PC-3 (cell line): ENCODE measurements around the gene SPC25. TPM values are rescaled to one million over a fixed set of nuclear protein-coding genes. Genes with fewer than 3 reads are reported as not detected.

ENCODE experiments used
- ATAC-seq: fragments of 200-7000 bp; cut with Tn5 transposase; 2 replicates; pipeline ENCODE4 v1.9.1; 2020; ENCODE audit warnings: mild to moderate bottlenecking, moderate library complexity
- BruUV-seq: library from RNA; stranded (reverse); fragments of 400-500 nt; replicated peaks from 2 replicates; lab custom pipeline; 2021; lab: Mats Ljungman, UMichigan
- CTCF ChIA-PET: fragments of 300-600 bp; sonication (Branson Sonifier 250); formaldehyde crosslinking; loops from one replicate; lab custom pipeline; 2022; ENCODE audit warnings: antibody characterized with exemption; lab: Charles Lee
- POLR2A ChIA-PET: fragments of 300-600 bp; sonication (Branson Sonifier 250); formaldehyde crosslinking; loops from one replicate; lab custom pipeline; 2022; ENCODE audit warnings: antibody characterized with exemption; ENCODE audit not compliant: unreplicated experiment; lab: Charles Lee
- DNase-seq: peaks from one replicate; pipeline ENCODE4 v3.0.0-alpha.2; 2015
- H2AFZ ChIP-seq: fragments of 300-600 bp; sonication (generic); 2 replicates; pipeline ENCODE4 v1.6.0; 2016; ENCODE audit warnings: antibody characterized with exemption, low read length
- H3F3A ChIP-seq: fragments of 300-600 bp; sonication (generic); one replicate; pipeline ENCODE4 v1.6.0; 2017; ENCODE audit warnings: antibody characterized with exemption, low read length, control low read depth, mild to moderate bottlenecking; ENCODE audit not compliant: unreplicated experiment
- H3K27ac ChIP-seq: fragments of 300-600 bp; sonication (generic); 2 replicates; pipeline ENCODE4 v1.5.1; 2016; ENCODE audit warnings: mild to moderate bottlenecking, low read length
- H3K27me3 ChIP-seq: fragments of 300-600 bp; sonication (generic); 2 replicates; pipeline ENCODE4 v1.6.1; 2016; ENCODE audit warnings: low read length, mixed read lengths
- H3K36me3 ChIP-seq: fragments of 300-600 bp; sonication (generic); 2 replicates; pipeline ENCODE4 v1.6.1; 2016; ENCODE audit warnings: low read depth, mixed run types, low read length, mixed read lengths
- H3K4me1 ChIP-seq: fragments of 300-600 bp; sonication (generic); 2 replicates; pipeline ENCODE4 v1.5.1; 2016; ENCODE audit warnings: low read length; ENCODE audit not compliant: insufficient read depth
- H3K4me2 ChIP-seq: fragments of 300-600 bp; sonication (generic); 2 replicates; pipeline ENCODE4 v1.6.0; 2016; ENCODE audit warnings: low read length
- H3K4me3 ChIP-seq: fragments of 300-600 bp; sonication (generic); 2 replicates; pipeline ENCODE4 v1.5.1; 2016; ENCODE audit warnings: mild to moderate bottlenecking, low read length, mixed read lengths
- H3K79me2 ChIP-seq: fragments of 300-600 bp; sonication (generic); 2 replicates; pipeline ENCODE4 v1.6.1; 2017; ENCODE audit warnings: low read length, mixed read lengths
- H3K9ac ChIP-seq: fragments of 300-600 bp; sonication (generic); 2 replicates; pipeline ENCODE4 v1.6.0; 2016; ENCODE audit warnings: mild to moderate bottlenecking, low read length
- H3K9me2 ChIP-seq: fragments of 300-600 bp; sonication (generic); replicated peaks from 2 replicates; pipeline ENCODE4 v1.6.1; 2016; ENCODE audit warnings: mixed run types, low read length, mixed read lengths
- H3K9me3 ChIP-seq: fragments of 300-600 bp; sonication (generic); 2 replicates; pipeline ENCODE4 v1.6.1; 2016; ENCODE audit warnings: low read length, mixed read lengths
- H4K20me1 ChIP-seq: fragments of 300-600 bp; sonication (generic); 2 replicates; pipeline ENCODE4 v1.6.1; 2016; ENCODE audit warnings: low read length, mixed read lengths
- CTCF ChIP-seq: fragments of 300-600 bp; sonication (generic); conservative IDR thresholded peaks from 2 replicates; pipeline ENCODE4 v1.5.1; 2017; ENCODE audit warnings: antibody characterized with exemption, low read depth, mild to moderate bottlenecking, low read length
- EZH2 ChIP-seq: fragments of 300-600 bp; sonication (generic); IDR thresholded peaks from one replicate; pipeline ENCODE4 v1.6.1; 2017; ENCODE audit warnings: antibody characterized with exemption, mild to moderate bottlenecking, low read length; ENCODE audit not compliant: unreplicated experiment
- EZH2phosphoT487 ChIP-seq: fragments of 300-600 bp; sonication (generic); IDR thresholded peaks from 2 replicates; pipeline ENCODE4 v1.6.1; 2018; ENCODE audit warnings: mild to moderate bottlenecking, antibody characterized with exemption, low read length, borderline replicate concordance
- intact Hi-C: fragments of 100-400 bp; cut with micrococcal nuclease; formaldehyde crosslinking; loops from 2 replicates; pipeline ENCODE4 v1.9.0; 2023
- total RNA-seq: library from RNA; depleted of rRNA; stranded (reverse); fragments of >200 nt; gene quantifications from 2 replicates; pipeline ENCODE4 v1.2.3, GENCODE V29; 2014

Gene SPC25
- total RNA-seq, 1 experiment from 2014 or later, result 11.1 TPM

GRCh38 chr2:168926621-168927386, 36.6 kb upstream of the SPC25 start:
- no peaks in the 10 kb centered on the region for H3K36me3 ChIP-seq
- ChIA-PET POLR2A (no interaction called here), CTCF (no interaction called here)
- no peak overlapping the region for H2AFZ ChIP-seq
- H3K79me2 ChIP-seq, result no peaks in the 10 kb centered on the region
- no peak overlapping the region for H3K9ac ChIP-seq
- intact Hi-C loops, result no loop called here
- H3K9me3 ChIP-seq, result no peaks in the 10 kb centered on the region
- H3K4me2 ChIP-seq, result no peak overlapping the region
- H4K20me1 ChIP-seq, result no peaks in the 10 kb centered on the region
- no peaks in the 10 kb centered on the region for H3F3A ChIP-seq
- BruUV-seq, result no TSS peak
- no peak for TF ChIP-seq CTCF
- TF ChIP-seq EZH2phosphoT487, result no peak
- TF ChIP-seq EZH2, result no peak
- no peaks in the 10 kb centered on the region for H3K9me2 ChIP-seq
- no peak overlapping the region for H3K4me3 ChIP-seq
- peaks cover 46% of the 10 kb centered on the region for H3K27me3 ChIP-seq
- no peak overlapping the region for H3K27ac ChIP-seq
- no peak for ATAC-seq
- no peaks in the 10 kb centered on the region for H3K4me1 ChIP-seq
- DNase-seq, result peak; percentile 43

GRCh38 chr2:168920504-168921157, 30.4 kb upstream of the SPC25 start:
- CTCF ChIA-PET, result no interaction called here
- H4K20me1 ChIP-seq, result no peaks in the 10 kb centered on the region
- H3K4me2 ChIP-seq, result no peak overlapping the region
- no peaks in the 10 kb centered on the region for H3K9me3 ChIP-seq
- H3K9ac ChIP-seq, result no peak overlapping the region
- no peaks in the 10 kb centered on the region for H3K4me1 ChIP-seq
- DNase-seq (peak; percentile 73), ATAC-seq (peak; percentile 33; the same call in 1 of the 2 replicates)
- no peaks in the 10 kb centered on the region for H3K9me2 ChIP-seq
- no TSS peak for BruUV-seq
- H3F3A ChIP-seq, result no peaks in the 10 kb centered on the region
- no peaks in the 10 kb centered on the region for H3K79me2 ChIP-seq
- no peak overlapping the region for H3K4me3 ChIP-seq
- H3K27me3 ChIP-seq, result peaks cover 42% of the 10 kb centered on the region; the same call in 1 of the 2 replicates
- intact Hi-C loops, result loop anchor here (1.0 kb wide), 2 partner anchors 147 to 574 kb away; no protein-coding TSS in a partner anchor
- H3K36me3 ChIP-seq, result no peaks in the 10 kb centered on the region
- POLR2A ChIA-PET, result interaction anchor here (1.1 kb wide), 1 partner anchor 949 kb away, joined by 5 read pairs; no protein-coding TSS in a partner anchor
- no peak overlapping the region for H3K27ac ChIP-seq
- TF ChIP-seq CTCF (peak; percentile 76), EZH2phosphoT487 (no peak), EZH2 (no peak)
- H2AFZ ChIP-seq, result no peak overlapping the region

GRCh38 chr2:168916331-168916675, 26.1 kb upstream of the SPC25 start:
- no TSS peak for BruUV-seq
- no peak overlapping the region for H3K4me2 ChIP-seq
- TF ChIP-seq EZH2phosphoT487 (no peak), CTCF (no peak), EZH2 (no peak)
- no peak for DNase-seq
- no peak overlapping the region for H3K9ac ChIP-seq
- H3K27ac ChIP-seq, result no peak overlapping the region
- intact Hi-C loops, result no loop called here
- H3K9me3 ChIP-seq, result no peaks in the 10 kb centered on the region
- no peaks in the 10 kb centered on the region for H3K9me2 ChIP-seq
- ATAC-seq, result no peak
- no peaks in the 10 kb centered on the region for H3F3A ChIP-seq
- POLR2A ChIA-PET, result no interaction called here
- H3K79me2 ChIP-seq, result no peaks in the 10 kb centered on the region
- CTCF ChIA-PET, result no interaction called here
- no peak overlapping the region for H2AFZ ChIP-seq
- H3K36me3 ChIP-seq, result no peaks in the 10 kb centered on the region
- H3K4me1 ChIP-seq, result no peaks in the 10 kb centered on the region
- H4K20me1 ChIP-seq, result no peaks in the 10 kb centered on the region
- H3K4me3 ChIP-seq, result no peak overlapping the region
- peaks cover 57% of the 10 kb centered on the region for H3K27me3 ChIP-seq
